Esophagus squamous epithelium (tissue), 4 donors: Measurements from ENCODE around the gene TPRKB.

Source experiments
- CTCF ChIP-seq, 6 experiments: fragments of 450-650 bp in 4 of 6; fragments of 200-600 bp in 2 of 6; sonication (generic) in 2 of 6; IDR thresholded peaks; one replicate each; pipeline ENCODE4 v1.5.1; 2016 to 2019; ENCODE audit warnings: antibody characterized with exemption in 6 of 6, mild to moderate bottlenecking in 4 of 6, moderate library complexity in 4 of 6
- POLR2A ChIP-seq, 4 donors: fragments of 450-650 bp; IDR thresholded peaks; one replicate each; pipeline ENCODE4 v1.6.1; 2017; ENCODE audit warnings: antibody characterized with exemption in 4 of 4, mild to moderate bottlenecking in 4 of 4, moderate library complexity in 3 of 4

GRCh38 chr2:73746877-73747208 is 9.7 kb upstream of the TPRKB start:
- TF ChIP-seq POLR2A (IDR thresholded peaks at IDR 0.05) = no peak
- no peak for TF ChIP-seq CTCF (IDR thresholded peaks at IDR 0.05)
